Measurements from ENCODE around the gene RGPD4.
"Not testable (repeated sequence)": the region's sequence is repeated elsewhere in the genome, so short reads cannot be mapped to it uniquely, and the experiment has no call there.

DNA sequence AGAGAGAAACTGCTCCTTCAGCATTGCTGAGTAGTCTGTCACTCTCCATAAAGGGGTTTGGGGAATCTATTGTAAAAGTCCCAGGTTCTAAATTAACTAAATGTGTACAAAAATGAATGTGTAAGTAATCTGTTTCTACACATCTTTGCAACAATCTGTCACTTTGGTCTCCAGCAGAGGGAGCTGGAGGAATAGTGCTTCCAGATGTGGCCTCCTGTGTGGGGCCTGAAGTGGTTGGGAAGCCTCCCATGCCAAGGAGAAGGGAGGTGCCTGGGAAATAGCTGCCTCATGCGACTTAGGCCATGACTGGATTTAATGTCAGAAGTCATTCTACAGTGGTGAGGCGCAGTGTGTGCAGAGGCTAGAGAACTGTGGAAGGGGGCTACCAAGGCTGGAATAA lies 89.4 kb downstream of the RGPD4 start:
- TF ChIP-seq, protein P1, sequence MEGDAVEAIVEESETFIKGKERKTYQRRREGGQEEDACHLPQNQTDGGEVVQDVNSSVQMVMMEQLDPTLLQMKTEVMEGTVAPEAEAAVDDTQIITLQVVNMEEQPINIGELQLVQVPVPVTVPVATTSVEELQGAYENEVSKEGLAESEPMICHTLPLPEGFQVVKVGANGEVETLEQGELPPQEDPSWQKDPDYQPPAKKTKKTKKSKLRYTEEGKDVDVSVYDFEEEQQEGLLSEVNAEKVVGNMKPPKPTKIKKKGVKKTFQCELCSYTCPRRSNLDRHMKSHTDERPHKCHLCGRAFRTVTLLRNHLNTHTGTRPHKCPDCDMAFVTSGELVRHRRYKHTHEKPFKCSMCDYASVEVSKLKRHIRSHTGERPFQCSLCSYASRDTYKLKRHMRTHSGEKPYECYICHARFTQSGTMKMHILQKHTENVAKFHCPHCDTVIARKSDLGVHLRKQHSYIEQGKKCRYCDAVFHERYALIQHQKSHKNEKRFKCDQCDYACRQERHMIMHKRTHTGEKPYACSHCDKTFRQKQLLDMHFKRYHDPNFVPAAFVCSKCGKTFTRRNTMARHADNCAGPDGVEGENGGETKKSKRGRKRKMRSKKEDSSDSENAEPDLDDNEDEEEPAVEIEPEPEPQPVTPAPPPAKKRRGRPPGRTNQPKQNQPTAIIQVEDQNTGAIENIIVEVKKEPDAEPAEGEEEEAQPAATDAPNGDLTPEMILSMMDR (IDR thresholded peaks at IDR 0.05; ENCODE audit: low read length): peak; percentile 14
- TF ChIP-seq EZH2 (optimal IDR thresholded peaks at IDR 0.05; ENCODE audit: low read depth, low read length); EZH2phosphoT487 (IDR thresholded peaks at IDR 0.05; ENCODE audit: low read length): not testable (repeated sequence)
